CD14-positive monocyte (primary cell): ENCODE results near the gene MIEF1. TPM values are rescaled to one million over a fixed set of nuclear protein-coding genes. Genes with fewer than 3 reads are reported as not detected.
A peak's percentile ranks its signal among the peaks of the same experiment; 100 is the strongest.

Source experiments
- DNase-seq, 3 donors: peaks; one replicate each; pipeline ENCODE4 v3.0.0-alpha.2; 2011 to 2022
- H2AFZ ChIP-seq: 2 replicates; pipeline ENCODE4 v1.6.0; 2012; ENCODE audit warnings: mild to moderate bottlenecking, low read depth, low read length, inconsistent platforms; ENCODE audit not compliant: insufficient read depth, poor library complexity, severe bottlenecking
- H3K27ac ChIP-seq, 2 donors: 1 replicate in 1 of 2; 2 replicates in 1 of 2; pipeline ENCODE4 v1.5.1; 2012 to 2013; ENCODE audit warnings: low read length in 2 of 2, control low read depth in 1 of 2, inconsistent platforms in 1 of 2, low read depth in 1 of 2, mild to moderate bottlenecking in 1 of 2
- H3K27me3 ChIP-seq, 2 donors: one replicate each; pipeline versions ENCODE4 v1.6.0 to v1.6.1; 2011 to 2013; ENCODE audit warnings: low read length in 2 of 2; ENCODE audit not compliant: control insufficient read depth in 2 of 2, insufficient read depth in 2 of 2
- H3K36me3 ChIP-seq, 2 donors: replicated peaks in 1 of 2; 1 replicate in 1 of 2; 2 replicates in 1 of 2; pipeline versions ENCODE4 v1.5.1 to v1.6.1; 2012 to 2013; ENCODE audit warnings: low read length in 2 of 2, control low read depth in 1 of 2, inconsistent platforms in 1 of 2, mild to moderate bottlenecking in 1 of 2; ENCODE audit not compliant: insufficient read depth in 2 of 2, control insufficient read depth in 1 of 2
- H3K4me1 ChIP-seq, 2 donors: 1 replicate in 1 of 2; 2 replicates in 1 of 2; pipeline versions ENCODE4 v1.5.1 to v1.6.1; 2012 to 2013; ENCODE audit warnings: low read length in 2 of 2, control low read depth in 1 of 2, inconsistent platforms in 1 of 2, mild to moderate bottlenecking in 1 of 2, moderate library complexity in 1 of 2; ENCODE audit not compliant: insufficient read depth in 2 of 2, control insufficient read depth in 1 of 2
- H3K4me2 ChIP-seq: replicated peaks from 2 replicates; pipeline ENCODE3; 2012; ENCODE audit warnings: low read length, moderate library complexity, mild to moderate bottlenecking; ENCODE audit not compliant: poor library complexity, severe bottlenecking; ENCODE audit errors: extremely low read depth
- H3K4me3 ChIP-seq, 3 experiments: fragments of 200-600 bp in 1 of 3; sonication (generic) in 1 of 3; replicated peaks in 1 of 3; 1 replicate in 2 of 3; 2 replicates in 1 of 3; pipeline ENCODE4 v1.5.1; 2011 to 2013; ENCODE audit warnings: low read length in 3 of 3, mild to moderate bottlenecking in 3 of 3, control low read depth in 2 of 3, low read depth in 2 of 3, inconsistent platforms in 1 of 3, moderate library complexity in 1 of 3
- H3K79me2 ChIP-seq: 2 replicates; pipeline ENCODE4 v1.6.0; 2012; ENCODE audit warnings: mild to moderate bottlenecking, control low read depth, inconsistent platforms, low read length, moderate library complexity; ENCODE audit not compliant: insufficient read depth
- H3K9ac ChIP-seq: 2 replicates; pipeline ENCODE4 v1.6.0; 2017; ENCODE audit warnings: low read length, mild to moderate bottlenecking; ENCODE audit not compliant: insufficient read depth, poor library complexity, severe bottlenecking
- H3K9me3 ChIP-seq, 2 donors: replicated peaks in 1 of 2; 1 replicate in 1 of 2; 2 replicates in 1 of 2; pipeline versions ENCODE4 v1.5.1 to v1.6.1; 2012 to 2013; ENCODE audit warnings: low read length in 2 of 2, control low read depth in 1 of 2; ENCODE audit not compliant: control insufficient read depth in 1 of 2, insufficient read depth in 1 of 2
- H4K20me1 ChIP-seq: 2 replicates; pipeline ENCODE4 v1.6.0; 2012; ENCODE audit warnings: mild to moderate bottlenecking, low read length, control low read depth, moderate library complexity; ENCODE audit not compliant: insufficient read depth
- H3K27ac Mint-ChIP-seq, 7 donors: one replicate each; pipeline ENCODE4 v1.8.0; 2020; ENCODE audit warnings: mild to moderate bottlenecking in 7 of 7, mixed read lengths in 7 of 7, moderate library complexity in 6 of 7, inconsistent platforms in 2 of 7
- H3K27me3 Mint-ChIP-seq, 3 donors: one replicate each; pipeline ENCODE4 v1.8.0; 2021 to 2022; ENCODE audit warnings: low read depth in 3 of 3, mild to moderate bottlenecking in 3 of 3, mixed read lengths in 3 of 3, moderate library complexity in 3 of 3, inconsistent platforms in 1 of 3
- H3K36me3 Mint-ChIP-seq, 2 donors: one replicate each; pipeline ENCODE4 v1.8.0; 2020; ENCODE audit warnings: mixed read lengths in 2 of 2, inconsistent platforms in 1 of 2, mild to moderate bottlenecking in 1 of 2
- H3K4me1 Mint-ChIP-seq: one replicate; pipeline ENCODE4 v1.8.0; 2020; ENCODE audit warnings: mild to moderate bottlenecking, mixed read lengths
- H3K4me3 Mint-ChIP-seq, 2 donors: one replicate each; pipeline ENCODE4 v1.8.0; 2020; ENCODE audit warnings: mild to moderate bottlenecking in 2 of 2, mixed read lengths in 2 of 2, moderate library complexity in 1 of 2
- H3K9me3 Mint-ChIP-seq, 7 donors: one replicate each; pipeline ENCODE4 v1.8.0; 2020 to 2022; ENCODE audit warnings: mixed read lengths in 7 of 7, mild to moderate bottlenecking in 6 of 7, moderate library complexity in 6 of 7, inconsistent platforms in 2 of 7
- WGBS: methylation state at CpG from one replicate; pipeline ENCODE4 v1.1.5; 2013; ENCODE audit warnings: missing lambda C conversion rate; ENCODE audit not compliant: insufficient coverage; 5-methylcytosine and 5-hydroxymethylcytosine counted together
- intact Hi-C, 2 donors: fragments of 100-400 bp; cut with micrococcal nuclease; formaldehyde crosslinking; loops; one replicate each; pipeline versions ENCODE4 v1.15.0 to v1.15.1; 2023
- polyA plus RNA-seq, 3 donors: library from polyadenylated mRNA; depleted of rRNA in 1 of 3; unstranded in 2 of 3; stranded (reverse) in 1 of 3; fragments of 300-500 nt in 2 of 3; fragments of >200 nt in 1 of 3; fragmentation: Illumina TruSeq in 2 of 3; gene quantifications; 1 replicate in 2 of 3; 2 replicates in 1 of 3; pipeline ENCODE4 v1.2.3, GENCODE V29; 2012 to 2021
- TF ChIP-seq, protein P1 (sequence below): fragments of 200-600 bp; IDR thresholded peaks from one replicate; pipeline ENCODE4 v1.8.0; 2022; ENCODE audit warnings: antibody characterized with exemption, mild to moderate bottlenecking

MIEF1 gene
- polyA plus RNA-seq, 3 donors = 9.4 to 14.0 (median 13.3) TPM

DNA sequence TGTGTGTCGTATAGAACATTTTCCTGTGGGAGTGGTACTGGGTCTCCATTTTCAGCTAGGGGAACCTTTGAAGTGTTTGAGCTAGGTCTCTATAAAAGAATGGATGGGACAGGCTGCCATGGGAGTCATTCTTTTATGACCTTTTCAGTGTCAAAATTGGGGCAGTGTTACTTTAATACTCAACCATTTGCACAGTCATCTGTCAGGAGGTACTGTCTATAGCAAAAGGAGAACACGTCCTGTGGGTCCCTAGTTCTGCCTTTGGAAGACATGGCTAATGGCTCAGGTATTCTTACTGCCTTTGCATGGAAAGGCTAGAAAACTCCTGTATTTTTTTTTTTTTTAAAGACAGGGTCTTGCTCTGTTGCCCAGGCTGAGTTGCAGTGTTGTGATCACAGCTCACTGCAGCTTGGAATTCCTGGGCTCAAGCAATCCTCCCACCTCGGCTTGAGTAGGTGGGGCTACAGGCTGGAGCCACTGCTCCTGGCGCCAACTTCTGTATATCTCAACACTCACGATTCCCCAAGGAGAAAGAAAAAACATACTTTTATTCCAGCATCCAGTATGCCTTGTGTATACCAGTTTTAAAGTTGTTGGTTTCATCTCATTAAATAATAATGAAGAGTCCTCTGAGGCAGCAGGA lies 16.2 kb downstream of the MIEF1 start:
- peak overlapping the region in 1 of 2 donors; percentile 96 for H3K27ac ChIP-seq

DNA sequence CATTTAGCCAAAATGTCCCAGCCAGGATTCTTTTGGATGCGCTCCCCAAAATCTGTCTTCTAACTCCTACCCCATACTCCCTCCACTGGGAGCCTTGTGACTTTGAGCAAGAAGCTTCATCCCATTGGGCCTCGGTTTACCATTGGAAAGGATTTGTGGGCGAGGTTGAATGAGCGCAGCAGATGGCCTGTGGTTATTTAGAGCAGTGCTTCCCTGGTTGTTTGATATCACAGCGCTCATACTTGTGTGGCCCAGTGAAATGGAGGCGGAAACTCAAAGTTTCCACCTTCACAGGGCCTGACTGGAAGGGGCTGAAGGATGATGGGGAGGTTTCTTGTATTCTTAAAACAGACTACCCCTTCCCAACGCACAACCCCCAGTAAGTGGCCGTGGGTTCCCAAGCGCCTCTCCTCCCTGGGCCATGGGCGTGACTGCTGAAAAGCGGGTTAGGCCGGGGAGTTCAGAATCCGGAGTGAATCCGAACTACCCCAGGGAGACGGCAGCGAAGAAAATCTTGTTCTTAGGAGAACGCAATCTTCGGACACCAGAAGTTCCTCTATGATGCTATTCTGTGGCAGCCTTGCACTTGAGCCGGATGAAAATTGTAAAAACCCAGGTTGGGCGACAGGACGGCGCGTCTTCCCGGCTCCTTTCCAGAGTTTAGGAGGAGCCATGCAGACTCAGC lies 17.0 kb downstream of the MIEF1 start:
- Histone ChIP-seq H3K36me3 (peaks cover 57 to 64% of the 10 kb centered on the region in 2 donors), H3K4me1 (peaks cover 45 to 48% of the 10 kb centered on the region in 2 donors)

More for the DNA sequence above, 16.2 kb downstream of the MIEF1 start:
- peak overlapping the region in 2 of 7 donors; percentile 20 to 99 for H3K27ac Mint-ChIP-seq
- DNase-seq = no peak
- H3K36me3 Mint-ChIP-seq = peaks cover 57 to 67% of the 10 kb centered on the region in 2 donors
- H3K9ac ChIP-seq = no peak overlapping the region
- intact Hi-C loops = loop anchor here in 1 of 2 donors (2.0 kb wide), 1 partner anchor 15 kb away; the partner anchor contains the start of gene RPS19BP1
- H4K20me1 ChIP-seq = peaks cover 47% of the 10 kb centered on the region
- 0% methylated on average over 1 of the region's 5 CpGs for WGBS
- no peaks in the 10 kb centered on the region for H3K9me3 Mint-ChIP-seq
- peak overlapping the region in 1 of 3 experiments; percentile 96 for H3K4me3 ChIP-seq
- peaks cover 68% of the 10 kb centered on the region for H3K79me2 ChIP-seq
- H3K4me3 Mint-ChIP-seq = peak overlapping the region in 1 of 2 donors; percentile 90
- H2AFZ ChIP-seq = no peak overlapping the region
- TF ChIP-seq, protein P1, sequence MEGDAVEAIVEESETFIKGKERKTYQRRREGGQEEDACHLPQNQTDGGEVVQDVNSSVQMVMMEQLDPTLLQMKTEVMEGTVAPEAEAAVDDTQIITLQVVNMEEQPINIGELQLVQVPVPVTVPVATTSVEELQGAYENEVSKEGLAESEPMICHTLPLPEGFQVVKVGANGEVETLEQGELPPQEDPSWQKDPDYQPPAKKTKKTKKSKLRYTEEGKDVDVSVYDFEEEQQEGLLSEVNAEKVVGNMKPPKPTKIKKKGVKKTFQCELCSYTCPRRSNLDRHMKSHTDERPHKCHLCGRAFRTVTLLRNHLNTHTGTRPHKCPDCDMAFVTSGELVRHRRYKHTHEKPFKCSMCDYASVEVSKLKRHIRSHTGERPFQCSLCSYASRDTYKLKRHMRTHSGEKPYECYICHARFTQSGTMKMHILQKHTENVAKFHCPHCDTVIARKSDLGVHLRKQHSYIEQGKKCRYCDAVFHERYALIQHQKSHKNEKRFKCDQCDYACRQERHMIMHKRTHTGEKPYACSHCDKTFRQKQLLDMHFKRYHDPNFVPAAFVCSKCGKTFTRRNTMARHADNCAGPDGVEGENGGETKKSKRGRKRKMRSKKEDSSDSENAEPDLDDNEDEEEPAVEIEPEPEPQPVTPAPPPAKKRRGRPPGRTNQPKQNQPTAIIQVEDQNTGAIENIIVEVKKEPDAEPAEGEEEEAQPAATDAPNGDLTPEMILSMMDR = no peak
- peaks cover 0 to 7% (median 0%) of the 10 kb centered on the region in 3 donors for H3K27me3 Mint-ChIP-seq
- no peak overlapping the region for H3K4me2 ChIP-seq
- peaks cover 59 to 64% of the 10 kb centered on the region in 2 donors for H3K36me3 ChIP-seq
- no peaks in the 10 kb centered on the region for H3K27me3 ChIP-seq
- H3K9me3 ChIP-seq = no peaks in the 10 kb centered on the region
- H3K4me1 ChIP-seq = peaks cover 40 to 46% of the 10 kb centered on the region in 2 donors
- peaks cover 44% of the 10 kb centered on the region for H3K4me1 Mint-ChIP-seq

More for the DNA sequence above, 17.0 kb downstream of the MIEF1 start:
- Mint-ChIP-seq H3K9me3 (no peaks in the 10 kb centered on the region), H3K27me3 (peaks cover 0 to 7% (median 0%) of the 10 kb centered on the region in 3 donors), H3K4me3 (peak overlapping the region; percentile 90 to 92), H3K27ac (peak overlapping the region; percentile 97 to 100 (median 99)), H3K4me1 (peaks cover 48% of the 10 kb centered on the region), H3K36me3 (peaks cover 52 to 67% of the 10 kb centered on the region in 2 donors)
- DNase-seq = no peak
- Histone ChIP-seq H3K9me3 (no peaks in the 10 kb centered on the region), H3K4me2 (peak overlapping the region; percentile 84), H3K27ac (peak overlapping the region; percentile 95 to 96), H2AFZ (peak overlapping the region; percentile 81), H3K79me2 (peaks cover 69% of the 10 kb centered on the region), H3K4me3 (peak overlapping the region; percentile 88 to 98 (median 96)), H3K9ac (peak overlapping the region; percentile 100), H4K20me1 (peaks cover 51% of the 10 kb centered on the region), H3K27me3 (no peaks in the 10 kb centered on the region)
- WGBS = 5% methylated on average over 17 of the region's 24 CpGs
- intact Hi-C loops = loop anchor here in 1 of 2 donors (2.0 kb wide), 1 partner anchor 14 kb away; the partner anchor contains the start of gene RPS19BP1
- TF ChIP-seq, protein P1 = no peak
